Measurements from ENCODE around the gene ABHD13.
"Not testable (repeated sequence)": the region's sequence is repeated elsewhere in the genome, so short reads cannot be mapped to it uniquely, and the experiment has no call there.

The ABHD13 gene

DNA sequence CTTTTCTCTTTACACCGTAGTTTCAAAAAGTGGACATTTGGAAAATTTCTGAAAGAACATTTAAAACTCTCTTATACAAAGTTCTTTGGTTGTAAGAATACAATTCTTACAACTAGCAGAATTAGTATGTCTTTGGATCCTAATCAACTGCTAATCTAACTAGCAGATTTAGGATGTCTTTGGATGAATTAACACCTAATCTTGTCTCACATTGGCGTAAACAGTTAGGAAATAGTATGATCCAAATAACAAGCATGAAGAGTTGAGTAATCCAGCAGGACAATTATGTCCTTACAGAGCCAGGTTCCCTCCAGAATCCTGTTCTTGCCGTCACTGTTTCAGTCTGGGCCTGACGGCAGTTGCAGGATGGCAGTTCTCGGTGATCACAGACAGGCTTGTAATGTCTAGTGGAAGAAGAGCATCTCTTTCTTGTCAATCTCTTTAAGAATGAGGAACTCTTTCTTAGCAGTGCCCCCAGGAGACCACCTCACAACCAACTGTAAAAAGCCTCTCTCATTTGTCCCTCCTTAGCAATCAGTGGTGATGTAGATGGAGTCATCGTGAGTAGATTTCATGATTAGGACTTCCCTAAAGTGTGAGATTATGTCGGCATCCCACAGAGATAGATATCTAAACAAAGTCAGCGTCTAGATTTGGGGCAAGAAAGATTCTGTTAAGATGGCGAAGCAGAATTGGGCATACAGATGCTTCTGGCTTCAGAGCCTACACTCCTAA lies 45.6 kb downstream of the ABHD13 start:
- Histone ChIP-seq H3K9me3 (no peaks in the 10 kb centered on the region), H3K27me3 (ENCODE audit: low read depth) (no peaks in the 10 kb centered on the region), H3K36me3 (replicated peaks) (no peaks in the 10 kb centered on the region), H3K4me3 (no peak overlapping the region), H3K4me1 (no peaks in the 10 kb centered on the region)
- in situ Hi-C loops (cut with MboI; ENCODE audit: low sequenced_read_pairs): no loop called here
- DNase-seq (ENCODE audit: low spot score in 2 of 2): no peak

DNA sequence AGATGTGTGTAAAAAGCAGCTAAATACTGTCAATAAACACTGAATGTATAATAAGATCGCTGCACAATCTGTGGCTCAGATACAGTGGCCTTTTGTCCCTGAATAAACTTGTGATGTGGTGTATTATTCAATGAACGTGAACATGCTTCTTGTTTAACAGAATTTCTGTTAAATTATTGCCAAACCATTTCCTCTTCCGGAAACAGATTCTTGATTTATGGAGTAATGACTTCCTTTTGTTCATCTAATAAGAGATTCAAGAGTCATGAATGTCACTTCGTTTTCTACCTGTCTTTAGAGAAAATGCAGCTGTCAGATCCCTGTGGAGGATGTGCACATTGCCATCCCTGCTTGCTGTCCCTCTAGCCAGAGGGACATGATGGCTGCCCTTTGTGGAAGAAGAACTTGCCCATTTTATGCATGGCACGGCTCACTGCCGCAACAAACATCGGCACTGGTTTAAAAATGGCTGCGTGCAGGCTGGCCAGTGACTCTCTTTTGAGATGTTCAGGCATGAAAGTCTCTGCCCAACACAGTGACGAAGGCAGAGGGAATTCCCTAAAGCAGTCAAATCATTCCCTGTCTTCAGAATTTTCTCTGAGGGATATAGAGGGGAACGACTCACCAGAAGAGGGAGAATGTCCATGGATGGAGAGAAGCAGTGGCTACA lies 48.3 kb downstream of the ABHD13 start:
- Histone ChIP-seq H3K9me3 (no peaks in the 10 kb centered on the region), H3K4me3 (no peak overlapping the region), H3K4me1 (no peaks in the 10 kb centered on the region), H3K36me3 (replicated peaks) (no peaks in the 10 kb centered on the region), H3K27me3 (ENCODE audit: low read depth) (no peaks in the 10 kb centered on the region)
- in situ Hi-C loops (cut with MboI; ENCODE audit: low sequenced_read_pairs): no loop called here
- DNase-seq (ENCODE audit: low spot score in 2 of 2): no peak

DNA sequence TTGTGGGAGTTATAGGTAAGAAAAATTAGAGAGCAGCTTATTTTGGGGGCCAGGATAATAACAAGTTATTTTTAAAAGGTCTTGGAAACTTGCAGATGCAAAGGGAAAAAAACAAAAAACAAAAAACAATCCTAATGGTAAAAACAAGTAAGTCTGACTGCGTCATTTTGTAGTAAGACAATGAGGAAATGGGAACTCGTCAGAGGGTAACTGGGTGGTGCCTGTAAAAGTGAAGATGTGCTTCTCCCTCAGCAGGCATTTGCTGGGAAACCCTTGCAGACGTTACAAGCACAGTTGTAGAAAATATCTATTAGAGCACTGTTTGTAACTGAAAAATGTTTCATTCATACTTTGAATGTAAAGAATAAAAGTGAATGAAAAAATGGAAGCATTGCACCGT lies 49.2 kb downstream of the ABHD13 start:
- H3K9me3 ChIP-seq: no peaks in the 10 kb centered on the region
- no peaks in the 10 kb centered on the region for H3K27me3 ChIP-seq (ENCODE audit: low read depth)
- no peak overlapping the region for H3K4me3 ChIP-seq
- H3K4me1 ChIP-seq: no peaks in the 10 kb centered on the region
- in situ Hi-C loops (cut with MboI; ENCODE audit: low sequenced_read_pairs): no loop called here
- DNase-seq (ENCODE audit: low spot score in 2 of 2): no peak
- H3K36me3 ChIP-seq (replicated peaks): no peaks in the 10 kb centered on the region

DNA sequence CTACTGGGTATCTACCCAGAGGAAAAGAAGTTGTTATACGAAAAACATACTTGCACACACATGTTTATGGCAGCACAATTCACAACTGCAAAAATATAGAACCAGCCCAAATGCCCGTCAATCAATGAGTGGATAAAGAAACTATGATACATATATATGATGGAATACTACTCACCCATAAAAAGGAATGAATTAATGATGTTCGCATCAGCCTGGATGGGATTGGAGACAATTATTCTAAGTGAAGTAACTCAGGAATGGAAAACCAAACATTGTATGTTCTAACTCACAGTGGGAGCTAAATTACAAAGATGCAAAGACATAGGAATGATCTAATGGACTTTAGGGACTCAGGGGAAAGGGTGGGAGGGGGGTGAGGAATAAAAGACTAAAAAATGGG lies 49.7 kb downstream of the ABHD13 start:
- in situ Hi-C loops (cut with MboI; ENCODE audit: low sequenced_read_pairs); H3K4me1 ChIP-seq; H3K27me3 ChIP-seq (ENCODE audit: low read depth); H3K36me3 ChIP-seq (replicated peaks); DNase-seq (ENCODE audit: low spot score in 2 of 2); H3K9me3 ChIP-seq; H3K4me3 ChIP-seq: not testable (repeated sequence)

DNA sequence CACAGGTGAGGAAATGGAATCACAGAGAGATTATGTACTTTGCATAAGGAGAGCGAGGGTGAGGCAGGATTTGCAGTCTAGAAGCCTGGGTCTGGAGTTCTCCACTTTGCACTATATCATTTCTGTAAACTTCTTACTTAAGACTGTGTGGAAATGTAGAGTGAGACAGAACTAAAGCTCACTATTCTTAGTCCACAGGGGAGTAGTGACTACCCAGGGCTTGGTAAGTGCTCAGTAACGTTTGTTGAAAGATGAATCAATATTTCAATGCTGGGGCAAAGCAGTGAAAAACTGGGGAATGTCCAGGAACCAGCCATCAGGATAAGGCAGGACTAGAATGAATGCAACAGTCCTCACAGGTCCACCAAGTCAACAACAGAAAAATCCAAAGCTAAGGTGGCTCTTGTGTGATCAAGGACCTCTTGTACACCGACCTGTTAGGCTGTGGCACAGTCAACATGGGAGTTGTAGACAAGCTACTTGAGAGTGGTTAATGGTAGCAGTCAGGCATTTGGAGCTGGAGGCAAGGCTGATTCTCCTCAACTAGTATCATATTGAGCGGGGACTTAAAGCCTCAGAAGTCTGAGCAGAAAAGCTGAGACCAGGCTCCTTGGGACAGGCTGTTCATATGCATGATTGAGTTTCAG lies 50.4 kb downstream of the ABHD13 start:
- no peak for DNase-seq (ENCODE audit: low spot score in 2 of 2)

DNA sequence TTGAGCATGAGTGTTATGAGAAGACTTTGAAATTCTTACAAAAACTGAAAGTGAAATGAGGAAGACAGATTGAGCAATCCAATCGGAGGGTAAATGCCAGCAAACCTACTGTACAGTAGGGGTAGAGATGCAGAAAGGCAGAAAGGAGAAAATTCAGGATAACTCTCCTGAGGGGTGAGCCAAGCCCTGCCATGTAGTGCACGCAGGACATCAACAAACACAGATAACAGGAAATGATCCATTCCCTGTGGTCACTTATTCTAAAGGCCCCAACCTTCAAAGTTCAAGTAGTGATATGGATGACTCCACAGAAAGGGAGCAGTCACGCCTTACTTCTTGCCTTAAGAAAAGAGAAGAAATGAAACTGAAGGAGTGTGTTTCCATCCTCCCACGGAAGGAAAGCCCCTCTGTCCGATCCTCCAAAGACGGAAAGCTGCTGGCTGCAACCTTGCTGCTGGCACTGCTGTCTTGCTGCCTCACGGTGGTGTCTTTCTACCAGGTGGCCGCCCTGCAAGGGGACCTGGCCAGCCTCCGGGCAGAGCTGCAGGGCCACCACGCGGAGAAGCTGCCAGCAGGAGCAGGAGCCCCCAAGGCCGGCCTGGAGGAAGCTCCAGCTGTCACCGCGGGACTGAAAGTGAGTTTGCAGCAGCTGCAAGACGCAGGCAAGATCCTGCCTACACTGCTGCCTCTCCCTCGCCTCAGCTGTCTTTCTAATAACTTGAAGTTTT lies 51.6 kb downstream of the ABHD13 start, which contains the start of gene TNFSF13B:
Gene TNFSF13B, plus strand, starts transcription at position 118 of the 728 bp plus-strand sequence. Its CDS starts 178 bp downstream, at position 296.
- peak in 1 of 2 experiments; percentile 32 for DNase-seq (ENCODE audit: low spot score in 2 of 2)
- no peaks in the 10 kb centered on the region for H3K9me3 ChIP-seq
- no peaks in the 10 kb centered on the region for H3K4me1 ChIP-seq
- in situ Hi-C loops (cut with MboI; ENCODE audit: low sequenced_read_pairs): no loop called here
- no peaks in the 10 kb centered on the region for H3K36me3 ChIP-seq (replicated peaks)
- H3K4me3 ChIP-seq: no peak within 1 kb of the TSS
- H3K27me3 ChIP-seq (ENCODE audit: low read depth): no peaks in the 10 kb centered on the region; the same call in 1 of the 2 replicates

More for the DNA sequence above, 50.4 kb downstream of the ABHD13 start:
- in situ Hi-C loops (cut with MboI; ENCODE audit: low sequenced_read_pairs): no loop called here
- Histone ChIP-seq H3K4me1 (no peaks in the 10 kb centered on the region), H3K36me3 (replicated peaks) (no peaks in the 10 kb centered on the region), H3K4me3 (no peak overlapping the region), H3K27me3 (ENCODE audit: low read depth) (no peaks in the 10 kb centered on the region; the same call in 1 of the 2 replicates), H3K9me3 (no peaks in the 10 kb centered on the region)

DNA sequence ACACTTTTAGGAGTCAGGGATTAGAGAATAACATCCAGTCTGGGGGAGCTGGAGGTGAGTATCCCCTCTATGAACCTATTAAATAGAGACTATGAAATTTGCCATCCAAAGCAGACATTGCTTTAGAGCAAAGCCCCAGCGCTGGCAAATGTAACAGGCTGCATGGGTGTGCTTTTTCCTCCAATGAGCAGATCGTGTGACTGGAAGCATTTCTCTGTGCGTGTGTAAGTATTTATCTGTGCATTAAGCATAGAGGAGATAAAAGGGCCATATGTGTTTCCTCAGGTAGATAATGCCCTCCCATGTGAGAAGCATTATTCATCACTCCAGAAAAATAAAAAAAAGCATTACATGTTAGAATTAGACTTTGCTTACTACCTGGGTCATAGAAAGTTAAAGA lies 52.2 kb downstream of the ABHD13 start:
- in situ Hi-C loops (cut with MboI; ENCODE audit: low sequenced_read_pairs): no loop called here
- DNase-seq (ENCODE audit: low spot score in 2 of 2): no peak
- Histone ChIP-seq H3K27me3 (ENCODE audit: low read depth) (no peaks in the 10 kb centered on the region; the same call in 1 of the 2 replicates), H3K4me3 (no peak overlapping the region), H3K36me3 (replicated peaks) (no peaks in the 10 kb centered on the region), H3K4me1 (no peaks in the 10 kb centered on the region), H3K9me3 (no peaks in the 10 kb centered on the region)

DNA sequence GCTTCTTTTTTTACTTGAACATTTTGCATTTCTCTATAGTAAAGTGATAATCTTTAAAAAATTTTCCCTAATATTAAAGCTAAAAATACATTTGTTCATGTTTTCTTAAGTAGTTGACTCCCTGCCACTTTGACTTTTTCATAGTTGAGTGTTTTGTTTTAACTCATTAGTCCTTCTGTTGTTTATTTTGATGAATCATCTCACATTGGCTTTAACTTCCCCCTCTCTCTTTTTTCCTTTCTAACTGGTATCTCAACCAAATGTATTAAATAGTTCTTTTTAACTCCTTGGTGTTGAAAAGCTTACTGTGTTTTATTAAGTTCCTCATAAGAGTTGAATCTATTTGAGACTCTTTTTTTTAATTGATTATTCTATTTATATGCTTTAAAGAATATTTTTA lies 54.1 kb downstream of the ABHD13 start:
- Histone ChIP-seq H3K4me1 (no peaks in the 10 kb centered on the region), H3K9me3 (no peaks in the 10 kb centered on the region), H3K4me3 (no peak overlapping the region), H3K36me3 (replicated peaks) (no peaks in the 10 kb centered on the region), H3K27me3 (ENCODE audit: low read depth) (no peaks in the 10 kb centered on the region; the same call in 1 of the 2 replicates)
- in situ Hi-C loops (cut with MboI; ENCODE audit: low sequenced_read_pairs): no loop called here
- no peak for DNase-seq (ENCODE audit: low spot score in 2 of 2)

DNA sequence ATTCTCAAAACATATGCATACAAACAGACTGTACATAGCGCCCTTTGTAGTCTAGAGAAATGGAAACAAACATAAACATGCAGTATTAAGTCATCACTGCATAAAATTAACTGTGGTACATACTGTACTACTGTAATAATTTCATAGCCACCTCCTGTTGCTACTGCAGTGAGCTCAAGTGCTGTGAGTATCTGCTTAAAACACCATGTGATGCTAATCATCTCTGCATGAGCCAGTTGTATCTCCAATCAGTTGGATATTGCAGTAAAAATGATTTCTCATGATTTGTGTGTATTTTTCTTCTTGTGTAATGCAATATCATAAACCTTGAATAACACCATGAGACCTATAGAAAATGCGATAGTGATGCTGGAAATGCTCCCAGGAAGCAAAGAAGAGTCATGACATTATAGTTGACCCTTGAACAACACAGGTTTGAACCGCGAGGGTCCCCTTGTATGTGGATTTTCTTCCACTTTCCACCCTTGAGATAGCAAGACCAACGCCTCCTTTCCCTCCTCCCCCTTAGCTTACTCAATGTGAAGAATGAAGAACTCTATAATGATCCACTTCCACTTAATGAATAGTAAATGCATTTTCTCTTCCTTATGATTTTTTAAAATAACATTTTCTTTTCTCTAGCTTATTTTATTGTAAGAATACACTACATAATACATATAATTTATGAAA lies 55.4 kb downstream of the ABHD13 start:
- no peaks in the 10 kb centered on the region; the same call in 1 of the 2 replicates for H3K27me3 ChIP-seq (ENCODE audit: low read depth)
- no peak overlapping the region for H3K4me3 ChIP-seq
- no peaks in the 10 kb centered on the region for H3K9me3 ChIP-seq
- in situ Hi-C loops (cut with MboI; ENCODE audit: low sequenced_read_pairs): no loop called here
- DNase-seq (ENCODE audit: low spot score in 2 of 2): no peak
- no peaks in the 10 kb centered on the region for H3K4me1 ChIP-seq
- H3K36me3 ChIP-seq (replicated peaks): no peaks in the 10 kb centered on the region

DNA sequence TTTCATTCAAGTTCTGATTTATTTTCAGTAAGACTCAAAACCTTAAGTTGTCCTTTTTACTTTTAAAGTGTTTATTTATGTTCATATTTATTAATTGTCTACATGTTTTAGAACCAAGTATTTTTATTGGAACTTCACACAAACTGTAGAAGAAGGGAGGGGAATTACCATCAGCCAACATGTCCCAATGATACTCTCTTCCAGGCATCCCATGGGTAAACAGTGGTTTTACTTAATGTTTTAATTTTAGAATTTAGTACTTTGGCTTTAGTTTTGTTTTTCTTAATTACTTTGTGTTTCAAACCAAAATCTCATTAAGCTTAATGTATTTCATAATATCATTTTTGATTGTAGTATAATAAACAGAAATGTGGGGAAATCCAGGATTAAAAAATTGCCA lies 56.5 kb downstream of the ABHD13 start:
- Histone ChIP-seq H3K36me3 (replicated peaks) (no peaks in the 10 kb centered on the region), H3K4me3 (no peak overlapping the region), H3K9me3 (no peaks in the 10 kb centered on the region), H3K27me3 (ENCODE audit: low read depth) (no peaks in the 10 kb centered on the region; the same call in 1 of the 2 replicates), H3K4me1 (no peaks in the 10 kb centered on the region)
- DNase-seq (ENCODE audit: low spot score in 2 of 2): no peak
- in situ Hi-C loops (cut with MboI; ENCODE audit: low sequenced_read_pairs): no loop called here

DNA sequence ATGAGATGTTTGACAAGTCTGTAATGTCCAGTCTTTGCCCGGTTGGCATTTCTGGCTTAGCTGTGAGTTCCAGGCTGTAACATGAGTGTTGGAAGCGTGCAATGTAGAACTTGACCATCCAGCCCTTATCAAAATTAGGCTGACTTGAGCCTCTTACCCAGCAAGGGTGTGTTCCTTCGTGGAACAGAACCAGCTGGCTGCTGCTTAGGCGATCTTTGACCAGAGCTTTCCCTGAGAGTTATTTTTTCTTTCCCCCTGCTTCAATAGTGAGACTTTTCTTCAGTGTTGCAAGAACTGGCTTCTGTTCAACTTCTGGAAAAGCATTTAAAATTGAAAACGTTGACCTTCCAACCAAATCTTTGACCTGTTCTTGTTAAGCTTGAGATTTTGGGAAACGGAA lies 57.9 kb downstream of the ABHD13 start:
- no peak overlapping the region for H3K4me3 ChIP-seq
- H3K36me3 ChIP-seq (replicated peaks): no peaks in the 10 kb centered on the region
- H3K9me3 ChIP-seq: no peaks in the 10 kb centered on the region
- in situ Hi-C loops (cut with MboI; ENCODE audit: low sequenced_read_pairs): no loop called here
- H3K4me1 ChIP-seq: no peaks in the 10 kb centered on the region
- DNase-seq (ENCODE audit: low spot score in 2 of 2): no peak
- no peaks in the 10 kb centered on the region; the same call in 1 of the 2 replicates for H3K27me3 ChIP-seq (ENCODE audit: low read depth)

DNA sequence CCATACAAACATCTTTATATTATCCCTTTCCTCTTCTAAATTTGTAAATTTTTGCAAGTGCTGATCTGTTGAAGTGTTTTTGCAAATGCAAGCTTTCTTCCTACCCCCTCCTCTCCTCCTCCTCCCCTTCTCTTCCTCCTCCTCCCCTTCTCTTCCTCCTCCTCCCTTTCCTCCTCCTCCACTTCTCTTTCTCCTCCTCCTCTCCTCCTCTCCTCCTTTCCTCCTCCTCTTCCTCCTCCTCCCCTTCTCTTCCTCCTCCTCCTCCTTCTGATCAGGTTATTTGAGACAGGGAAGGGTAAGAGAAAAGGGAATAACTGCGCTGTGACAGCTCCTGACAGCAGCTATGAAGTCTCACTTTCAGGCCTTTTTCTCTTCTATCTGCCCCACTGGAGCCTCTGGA lies 60.3 kb downstream of the ABHD13 start:
- no peaks in the 10 kb centered on the region for H3K36me3 ChIP-seq (replicated peaks)
- H3K27me3 ChIP-seq (ENCODE audit: low read depth): no peaks in the 10 kb centered on the region
- no peaks in the 10 kb centered on the region for H3K9me3 ChIP-seq
- no peak for DNase-seq (ENCODE audit: low spot score in 2 of 2)
- no peak overlapping the region for H3K4me3 ChIP-seq
- H3K4me1 ChIP-seq: no peaks in the 10 kb centered on the region
- in situ Hi-C loops (cut with MboI; ENCODE audit: low sequenced_read_pairs): no loop called here

DNA sequence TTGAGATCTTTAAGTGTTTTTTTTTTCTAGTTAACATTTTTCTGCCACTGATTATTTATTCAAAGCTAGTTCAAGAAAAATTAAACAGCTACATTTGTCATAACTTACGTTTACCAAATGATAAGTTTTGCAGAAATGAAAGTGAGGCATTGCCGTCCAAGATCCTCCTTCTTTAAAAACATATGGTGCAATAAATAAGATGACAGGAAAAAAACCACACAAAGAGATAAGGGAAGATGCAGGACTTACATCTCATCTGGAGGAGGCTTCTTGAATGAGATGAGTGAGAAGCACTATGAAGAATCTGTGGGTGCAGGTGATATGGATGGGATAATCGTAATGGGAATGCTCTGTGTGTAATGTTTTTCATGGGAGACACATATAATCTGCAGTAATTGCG lies 63.7 kb downstream of the ABHD13 start:
- Histone ChIP-seq H3K4me1 (no peaks in the 10 kb centered on the region), H3K9me3 (no peaks in the 10 kb centered on the region), H3K36me3 (replicated peaks) (no peaks in the 10 kb centered on the region), H3K27me3 (ENCODE audit: low read depth) (no peaks in the 10 kb centered on the region), H3K4me3 (no peak overlapping the region)
- in situ Hi-C loops (cut with MboI; ENCODE audit: low sequenced_read_pairs): no loop called here
- DNase-seq (ENCODE audit: low spot score in 2 of 2): no peak
